NCI-H2107 treated with DMSO at 0.1 percent for 48 hours (cell line): ENCODE results near the gene KNL1.
"Not testable (repeated sequence)": the region's sequence is repeated elsewhere in the genome, so short reads cannot be mapped to it uniquely, and the experiment has no call there.

Source experiments
- DNase-seq: peaks from one replicate; lab custom pipeline; 2025; ENCODE audit not compliant: unreplicated experiment; lab: John Stamatoyannopoulos, UW

Gene KNL1

DNA sequence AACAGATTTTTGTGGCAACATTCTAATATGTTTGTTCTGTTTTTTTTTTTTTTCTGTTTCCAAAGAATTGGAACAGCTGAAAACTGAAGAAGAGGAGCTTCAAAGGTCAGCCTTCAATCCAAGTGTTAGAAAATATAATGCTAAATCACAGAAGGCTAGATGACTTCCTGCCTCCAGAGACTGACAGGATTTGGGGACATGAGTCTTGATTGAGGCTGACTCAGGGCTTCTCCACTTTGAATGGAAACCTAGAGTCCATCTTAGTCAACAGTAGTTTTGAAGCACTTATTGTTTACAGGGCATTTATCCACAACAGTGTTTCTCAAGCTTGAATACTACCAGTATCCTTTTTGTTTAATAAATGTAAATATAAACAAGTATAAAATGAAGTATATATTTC lies 56.4 kb downstream of the KNL1 start:
- DNase-seq, result no peak

DNA sequence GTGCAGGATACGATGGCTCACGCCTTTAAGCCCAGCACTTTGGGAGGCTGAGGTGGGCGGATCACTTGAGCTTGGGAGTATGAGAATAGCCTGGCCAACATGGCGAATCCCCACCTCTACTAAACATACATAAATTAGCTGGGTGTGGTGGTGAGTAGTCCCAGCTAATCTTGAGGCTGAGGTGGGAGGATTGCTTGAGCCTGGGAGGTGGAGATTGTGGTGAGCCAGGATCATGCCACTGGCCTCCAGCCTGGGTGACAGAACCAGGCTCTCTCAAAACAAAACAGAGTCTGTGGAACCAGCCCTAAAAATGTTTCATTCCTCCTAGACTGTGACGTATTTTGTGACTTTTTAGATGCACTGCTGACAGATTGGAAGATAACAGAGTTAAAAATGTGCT lies 66.6 kb downstream of the KNL1 start:
- no peak for DNase-seq

DNA sequence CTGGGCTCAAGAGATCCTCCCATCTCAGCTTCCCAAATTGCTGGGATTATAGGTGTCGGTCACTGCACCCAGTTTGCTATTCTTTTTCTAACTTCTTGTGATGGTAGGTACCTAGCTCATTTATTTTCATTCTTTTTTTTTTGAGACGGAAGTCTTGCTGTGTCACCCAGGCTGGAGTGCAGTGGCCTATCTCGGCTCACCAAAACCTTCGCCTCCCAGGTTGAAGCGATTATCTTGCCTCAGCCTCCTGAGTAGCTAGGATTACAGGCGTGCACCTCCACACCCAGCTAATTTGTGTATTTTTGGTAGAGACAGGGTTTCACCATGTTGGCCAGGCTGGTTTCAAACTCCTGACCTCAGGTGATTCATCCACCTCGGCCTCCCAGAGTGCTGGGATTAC lies 70.9 kb downstream of the KNL1 start:
- no peak for DNase-seq

DNA sequence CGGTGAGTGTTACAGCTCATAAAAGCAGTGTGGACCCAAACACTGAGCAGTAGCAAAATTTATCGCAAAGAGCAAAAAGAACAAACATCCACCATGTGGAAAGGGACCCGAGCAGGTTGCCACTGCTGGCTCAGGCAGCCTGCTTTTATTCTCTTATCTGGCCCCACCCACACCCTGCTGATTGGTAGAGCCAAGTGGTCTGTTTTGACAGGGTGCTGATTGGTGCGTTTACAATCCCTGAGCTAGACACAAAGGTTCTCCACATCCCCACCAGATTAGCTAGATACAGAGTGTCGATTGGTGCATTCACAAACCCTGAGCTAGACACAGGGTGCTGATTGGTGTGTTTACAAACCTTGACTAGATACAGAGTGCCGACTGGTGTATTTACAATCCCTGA lies 82.2 kb downstream of the KNL1 start:
- not testable (repeated sequence) for DNase-seq

DNA sequence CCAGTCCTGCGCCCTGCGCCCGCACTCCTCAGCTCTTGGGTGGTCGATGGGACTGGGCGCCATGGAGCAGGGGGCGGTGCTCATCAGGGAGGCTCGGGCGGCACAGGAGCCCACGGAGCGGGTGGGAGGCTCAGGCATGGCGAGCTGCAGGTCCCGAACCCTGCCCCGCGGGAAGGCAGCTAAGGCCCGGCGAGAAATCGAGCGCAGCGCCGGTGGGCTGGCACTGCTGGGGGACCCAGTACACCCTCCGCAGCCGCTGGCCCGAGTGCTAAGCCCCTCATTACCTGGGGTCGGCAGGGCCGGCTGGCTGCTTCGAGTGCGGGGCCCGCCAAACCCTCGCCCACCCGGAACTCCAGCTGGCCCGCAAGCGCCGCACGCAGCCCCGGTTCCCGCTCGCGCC lies 82.9 kb downstream of the KNL1 start:
- not testable (repeated sequence) for DNase-seq

DNA sequence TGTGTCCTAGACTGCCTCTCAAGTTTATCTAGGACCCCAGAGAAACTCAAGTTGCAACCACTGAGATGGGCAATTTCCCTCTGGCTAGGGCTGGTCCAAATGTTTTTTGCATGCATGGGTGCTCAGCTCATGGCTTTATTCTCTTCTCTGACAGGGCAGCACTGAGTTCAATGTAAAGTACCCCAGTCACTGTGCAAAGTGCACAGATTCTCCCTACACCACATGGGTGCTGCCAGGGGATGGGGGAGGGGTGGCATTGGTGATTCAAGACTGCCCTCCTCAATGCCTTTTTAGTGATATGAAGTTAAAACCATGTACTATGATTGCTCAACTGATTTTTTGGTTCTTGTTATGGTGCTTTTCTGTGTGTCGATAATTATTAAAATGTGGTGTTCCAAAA lies 86.1 kb downstream of the KNL1 start:
- no peak for DNase-seq

DNA sequence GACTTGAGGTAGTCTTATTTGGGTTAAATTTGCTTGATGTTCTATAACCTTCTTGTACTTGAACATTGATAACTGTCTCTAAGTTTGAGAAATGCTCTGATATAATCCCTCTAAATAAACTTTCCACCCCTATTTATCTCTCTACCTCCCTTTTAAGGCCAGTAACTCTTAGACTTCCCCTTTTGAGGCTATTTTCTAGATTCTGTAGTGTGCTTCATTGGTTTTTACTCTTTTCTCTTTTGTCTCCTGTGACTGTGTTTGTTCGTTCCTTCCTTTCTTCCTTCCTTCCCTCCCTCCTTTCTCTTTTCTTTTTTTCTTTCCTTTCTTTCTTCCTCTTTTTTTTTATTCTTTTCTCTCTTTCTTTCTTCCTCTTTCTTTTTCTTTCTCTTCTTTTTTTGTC lies 86.9 kb downstream of the KNL1 start:
- not testable (repeated sequence) for DNase-seq

DNA sequence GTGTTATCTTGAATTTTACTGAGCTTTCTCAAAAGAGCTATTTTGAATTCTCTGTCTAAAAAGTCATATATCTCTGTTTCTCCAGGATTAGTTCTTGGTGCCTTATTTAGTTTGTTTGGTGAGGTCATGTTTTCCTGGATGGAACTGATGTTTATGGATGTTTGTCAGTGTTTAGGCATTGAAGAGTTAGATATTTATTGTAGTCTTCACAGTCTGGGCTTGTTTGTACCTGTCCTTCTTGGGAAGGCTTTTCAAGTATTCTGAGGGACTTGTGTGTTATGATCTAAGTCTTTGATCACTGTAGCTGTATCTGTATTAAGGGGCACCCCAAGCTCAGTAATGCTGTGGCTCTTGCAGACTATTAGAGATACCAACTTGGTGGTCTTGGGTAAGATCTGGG lies 90.3 kb downstream of the KNL1 start:
- DNase-seq, result no peak

DNA sequence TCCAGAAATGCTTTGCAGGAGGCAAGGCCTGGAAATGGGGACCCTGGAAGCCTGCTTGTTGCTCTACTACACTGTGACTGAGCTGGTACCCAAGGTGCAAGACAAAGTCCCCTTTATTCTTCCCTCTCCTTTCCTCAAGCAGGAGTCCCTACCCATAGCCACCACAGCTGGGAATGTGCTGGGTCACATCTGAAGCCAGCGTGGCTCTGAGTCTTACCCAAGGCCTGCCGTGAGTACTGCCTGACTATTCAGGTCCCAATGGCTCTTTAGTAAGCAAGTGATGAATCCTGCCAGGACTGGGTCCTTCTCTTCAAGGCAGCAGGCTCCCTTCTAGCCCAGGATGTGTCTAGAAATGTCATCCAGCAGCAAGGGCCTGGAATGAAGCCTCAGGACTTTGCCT lies 91.3 kb downstream of the KNL1 start:
- no peak for DNase-seq

DNA sequence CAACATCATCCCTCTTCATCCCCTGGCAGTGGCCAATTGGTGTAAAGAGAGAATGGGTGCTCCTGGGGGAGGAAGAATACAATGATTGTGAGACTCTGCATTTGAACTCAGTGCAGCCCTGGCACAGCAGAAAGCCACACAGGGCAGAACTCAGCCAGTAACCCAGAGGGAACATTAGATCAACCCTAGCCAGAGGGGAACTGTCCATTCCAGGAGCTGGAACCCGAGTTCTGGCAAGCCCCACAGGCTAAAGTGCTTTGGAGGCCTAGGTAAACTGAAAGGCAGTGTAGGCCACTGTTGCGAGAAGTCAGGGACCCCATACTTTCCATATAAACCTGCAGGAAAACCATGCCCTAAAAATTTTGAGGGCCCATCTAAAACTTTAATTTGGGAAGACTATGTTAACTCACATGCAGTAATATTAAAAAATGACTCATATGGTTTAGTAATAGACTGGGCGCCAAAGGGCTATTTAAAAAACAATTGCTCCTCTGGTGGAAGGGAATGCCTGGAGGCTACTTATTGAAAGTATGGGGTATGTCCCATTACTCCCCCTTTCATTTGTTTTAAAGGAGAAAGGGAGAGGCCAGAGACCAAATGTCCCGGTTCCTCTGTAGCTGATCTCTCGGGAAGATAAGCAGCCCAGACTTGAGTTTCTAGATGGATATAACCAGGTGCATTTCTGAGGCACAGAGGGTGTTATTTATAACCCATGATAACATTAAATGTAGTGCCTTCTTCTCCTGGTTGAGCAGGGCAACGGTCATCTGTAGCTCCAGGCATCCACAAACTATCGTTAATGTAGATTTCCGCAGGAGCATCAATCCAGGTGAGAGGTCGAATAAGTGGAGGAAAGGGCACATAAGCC lies 95.1 kb downstream of the KNL1 start:
- DNase-seq, result no peak

DNA sequence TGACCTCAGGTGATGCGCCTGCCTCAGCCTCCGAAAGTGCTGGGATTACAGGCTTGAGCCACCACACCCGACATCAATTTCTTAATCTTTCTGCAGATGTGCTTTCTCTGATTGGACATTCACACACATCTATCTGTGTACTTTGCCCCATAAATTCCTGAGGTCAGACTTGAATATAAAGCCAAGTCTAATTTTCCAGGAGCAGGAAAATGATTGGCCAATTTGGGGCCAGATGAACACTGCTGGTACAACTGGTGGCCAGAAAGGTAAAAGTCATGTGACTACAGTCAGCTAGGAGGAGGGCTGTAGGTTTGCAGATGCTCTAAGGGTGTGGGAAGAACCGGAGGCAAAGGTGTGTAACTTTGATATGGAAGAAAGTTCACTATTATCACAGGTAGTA lies 97.7 kb downstream of the KNL1 start:
- DNase-seq, result no peak

DNA sequence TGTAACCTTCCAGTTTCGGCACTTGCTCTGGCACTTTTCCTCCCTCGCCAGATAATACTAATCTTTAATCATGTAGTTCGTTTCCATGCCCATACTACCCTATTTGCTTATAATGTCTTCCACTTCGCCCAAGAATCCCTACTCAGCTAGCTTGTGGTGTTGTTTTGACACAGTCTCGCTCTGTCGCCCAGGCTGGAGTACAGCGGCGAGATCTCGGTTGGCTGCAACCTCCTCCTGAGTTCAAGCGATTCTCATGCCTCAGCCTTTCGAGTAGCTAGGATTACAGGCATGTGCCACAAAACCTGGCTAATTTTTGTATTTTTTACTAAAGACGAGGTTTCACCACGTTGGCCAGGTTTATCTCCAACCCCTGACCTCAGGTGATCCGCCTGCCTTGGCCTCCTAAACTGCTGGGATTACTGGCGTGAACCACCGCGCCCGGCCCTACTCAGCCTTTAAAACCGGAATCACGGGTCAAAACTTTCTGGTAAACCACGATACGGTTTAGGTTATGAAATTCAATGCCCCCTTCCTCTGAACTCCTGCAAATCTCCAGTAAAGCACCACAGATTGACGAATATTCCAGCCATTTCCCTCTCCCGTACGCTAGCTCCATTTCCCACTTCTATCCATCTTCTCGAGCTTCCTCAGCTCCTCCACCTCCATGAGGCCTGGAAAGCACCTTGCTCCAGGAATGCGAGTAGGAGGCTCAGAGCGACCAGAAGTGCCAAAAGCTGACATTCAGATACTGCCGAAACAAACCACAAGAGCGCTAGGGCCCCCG lies 100.0 kb downstream of the KNL1 start:
- DNase-seq, result no peak

DNA sequence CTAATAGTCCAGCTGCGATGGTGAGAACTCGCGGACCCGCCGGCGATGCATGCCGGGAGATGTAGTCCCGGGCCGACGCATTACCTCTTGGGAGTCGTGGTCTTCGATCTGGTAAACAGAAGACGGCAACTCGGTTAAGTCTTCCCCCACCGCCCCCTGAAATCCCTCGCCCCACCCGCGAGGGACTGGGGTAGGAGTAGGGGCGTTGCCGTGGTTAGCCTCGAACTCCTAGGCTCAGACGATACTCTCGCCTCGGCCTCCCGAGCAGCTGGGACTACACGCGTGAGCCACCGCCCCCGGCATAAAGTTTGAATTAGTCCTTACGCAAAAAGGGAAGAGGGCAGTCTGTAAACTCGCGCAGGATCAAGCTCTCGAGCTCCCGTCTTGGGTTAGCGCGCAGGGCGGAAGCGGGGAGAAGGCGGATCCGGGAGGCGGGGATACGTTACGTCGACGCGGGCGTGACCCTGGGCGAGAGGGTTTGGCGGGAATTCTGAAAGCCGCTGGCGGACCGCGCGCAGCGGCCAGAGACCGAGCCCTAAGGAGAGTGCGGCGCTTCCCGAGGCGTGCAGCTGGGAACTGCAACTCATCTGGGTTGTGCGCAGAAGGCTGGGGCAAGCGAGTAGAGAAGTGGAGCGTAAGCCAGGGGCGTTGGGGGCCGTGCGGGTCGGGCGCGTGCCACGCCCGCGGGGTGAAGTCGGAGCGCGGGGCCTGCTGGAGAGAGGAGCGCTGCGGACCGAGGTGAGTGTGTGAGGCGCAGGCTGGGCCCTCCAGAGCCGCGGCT lies 100.8 kb downstream of the KNL1 start, which contains the start of gene RAD51:
Gene RAD51 (plus strand): TSS at position 487 of the 781 bp plus-strand sequence. CDS start 3,585 bp downstream, outside the sequence.
- peak; percentile 33 for DNase-seq

DNA sequence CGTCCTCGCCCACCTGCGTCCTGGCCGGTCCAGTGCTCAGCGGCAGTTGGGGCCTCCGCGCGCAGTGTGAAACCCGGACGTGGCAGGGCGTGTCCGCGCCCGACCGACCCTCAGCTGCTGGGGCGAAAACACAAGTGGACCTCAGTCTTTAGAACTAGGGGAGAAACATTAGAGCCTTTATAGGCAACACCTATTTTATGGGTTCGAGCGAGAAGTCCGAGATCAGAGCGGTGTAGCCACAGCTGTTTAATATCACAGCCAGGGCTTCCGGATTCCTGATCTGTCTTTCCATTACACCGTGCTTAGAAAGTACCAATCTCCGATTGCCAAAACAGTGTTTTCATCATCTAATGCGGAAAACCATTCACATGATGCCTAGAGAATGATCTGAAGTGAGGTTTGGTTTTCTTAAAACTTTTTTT lies 101.4 kb downstream of the KNL1 start:
- no peak for DNase-seq

DNA sequence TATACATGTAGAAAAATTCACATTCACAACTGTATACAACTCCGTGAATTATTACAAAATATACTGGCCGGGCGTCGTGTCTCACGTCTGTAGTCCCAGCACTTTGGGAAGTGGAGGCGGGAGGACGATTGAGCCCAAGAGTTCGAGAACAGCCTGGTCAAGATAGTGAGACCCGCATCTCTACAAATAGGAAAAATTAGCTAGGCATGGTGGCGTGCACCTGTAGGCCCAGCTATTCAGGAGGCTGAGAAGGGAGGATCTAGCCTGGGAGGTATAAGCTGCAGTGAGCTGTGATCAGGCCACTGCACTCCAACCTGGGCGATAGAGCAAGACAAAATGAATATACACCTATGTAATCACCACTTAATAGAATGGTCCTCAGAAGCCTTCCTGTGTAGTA lies 102.2 kb downstream of the KNL1 start:
- no peak for DNase-seq

DNA sequence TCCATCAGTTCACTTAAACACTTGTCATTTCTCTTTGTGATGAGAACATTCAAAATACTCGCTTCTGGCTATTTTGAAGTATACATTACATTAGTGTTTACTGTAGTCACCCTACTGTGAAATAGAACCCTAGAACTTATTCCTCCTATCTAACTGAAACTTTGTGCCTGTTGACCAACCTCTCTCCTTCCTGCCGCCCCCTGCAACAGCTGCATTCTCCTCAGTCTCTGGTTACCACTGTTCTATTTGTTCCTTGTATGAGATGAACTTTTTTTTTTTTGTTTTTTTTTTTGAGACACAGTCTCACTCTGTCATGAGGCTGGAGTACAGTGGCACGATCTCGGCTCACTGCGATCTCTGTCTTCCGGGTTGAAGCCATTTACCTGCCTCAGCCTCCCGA lies 103.9 kb downstream of the KNL1 start:
- DNase-seq, result no peak

DNA sequence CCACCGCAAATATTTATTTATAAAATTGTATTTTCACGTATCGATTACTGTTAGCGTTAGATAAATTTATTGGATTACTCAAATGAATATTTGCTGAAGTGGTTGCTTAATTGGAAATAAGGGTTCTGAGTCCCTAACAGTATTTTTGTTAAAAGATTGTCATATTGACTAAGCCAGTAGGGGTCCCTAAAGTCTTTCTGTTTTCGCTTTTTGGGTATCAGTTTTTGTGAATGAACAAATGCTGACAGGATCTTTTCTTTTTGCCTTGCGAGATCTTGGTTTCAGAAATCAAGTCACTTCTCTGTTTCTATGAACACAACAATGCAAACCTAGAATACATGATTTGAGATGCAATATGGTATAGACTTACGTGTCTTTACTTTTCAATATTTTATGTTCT lies 108.0 kb downstream of the KNL1 start:
- DNase-seq, result no peak

DNA sequence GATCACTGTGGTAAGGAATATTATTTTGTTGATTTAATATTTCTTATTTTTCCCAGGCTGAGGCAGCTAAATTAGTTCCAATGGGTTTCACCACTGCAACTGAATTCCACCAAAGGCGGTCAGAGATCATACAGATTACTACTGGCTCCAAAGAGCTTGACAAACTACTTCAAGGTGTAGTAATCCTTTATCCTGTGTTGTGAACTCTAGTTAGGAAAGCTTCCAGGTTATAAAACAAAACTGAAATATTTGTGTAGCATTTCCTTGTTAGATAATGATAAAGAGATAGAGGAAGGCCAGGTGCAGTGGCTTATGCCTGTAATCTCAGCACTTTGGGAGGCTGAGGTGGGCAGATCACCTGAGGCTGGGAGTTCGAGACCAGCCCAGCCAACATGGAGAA lies 112.1 kb downstream of the KNL1 start:
- DNase-seq, result no peak
